Measurements from ENCODE around the gene EXOC6. TPM values are rescaled to one million over a fixed set of nuclear protein-coding genes. Genes with fewer than 3 reads are reported as not detected.
A peak's percentile ranks its signal among the peaks of the same experiment; 100 is the strongest.
"Not testable (repeated sequence)": the region's sequence is repeated elsewhere in the genome, so short reads cannot be mapped to it uniquely, and the experiment has no call there.

The EXOC6 gene
- total RNA-seq, 1 donor from 2014 or later: 364 TPM

- DNase-seq: no peak
These were observed 32.6 kb downstream of the EXOC6 start for GRCh38 chr10:92880917-92881316.

- no peak for DNase-seq
These were observed 38.1 kb downstream of the EXOC6 start for GRCh38 chr10:92886334-92886961.

- DNase-seq: no peak
These were observed 42.2 kb downstream of the EXOC6 start for GRCh38 chr10:92890471-92890870.

- DNase-seq: peak; percentile 97
These were observed 43.8 kb downstream of the EXOC6 start for GRCh38 chr10:92891885-92892690.

GRCh38 chr10:92892691-92893054 is 44.4 kb downstream of the EXOC6 start:
- DNase-seq: no peak

- peak; percentile 46 for DNase-seq
These were observed 45.8 kb downstream of the EXOC6 start for GRCh38 chr10:92894081-92894655.

- DNase-seq: no peak
These were observed 49.6 kb downstream of the EXOC6 start for GRCh38 chr10:92897916-92898315.

- DNase-seq: no peak
These were observed 53.5 kb downstream of the EXOC6 start for GRCh38 chr10:92901819-92902251.

- no peak for DNase-seq
These were observed 55.3 kb downstream of the EXOC6 start for GRCh38 chr10:92903633-92904032.

GRCh38 chr10:92907280-92907679 is 59.0 kb downstream of the EXOC6 start:
- no peak for DNase-seq

- DNase-seq: not testable (repeated sequence)
These were observed 64.3 kb downstream of the EXOC6 start for GRCh38 chr10:92912631-92913030.

GRCh38 chr10:92913973-92914372 is 65.7 kb downstream of the EXOC6 start:
- DNase-seq: no peak

GRCh38 chr10:92914478-92915325 is 66.4 kb downstream of the EXOC6 start:
- peak; percentile 70 for DNase-seq

GRCh38 chr10:92915892-92916291 is 67.6 kb downstream of the EXOC6 start:
- DNase-seq: no peak

- DNase-seq: no peak
These were observed 68.1 kb downstream of the EXOC6 start for GRCh38 chr10:92916433-92916832.

GRCh38 chr10:92918603-92919002 is 70.3 kb downstream of the EXOC6 start:
- no peak for DNase-seq

- no peak for DNase-seq
These were observed 72.5 kb downstream of the EXOC6 start for GRCh38 chr10:92920866-92921265.

- DNase-seq: peak; percentile 26
These were observed 75.1 kb downstream of the EXOC6 start for GRCh38 chr10:92923416-92923815.

- DNase-seq: no peak
These were observed 81.6 kb downstream of the EXOC6 start for GRCh38 chr10:92929896-92930295.

- no peak for DNase-seq
These were observed 83.3 kb downstream of the EXOC6 start for GRCh38 chr10:92931597-92931996.

GRCh38 chr10:92937876-92938275 is 89.6 kb downstream of the EXOC6 start:
- DNase-seq: no peak

- no peak for DNase-seq
These were observed 90.5 kb downstream of the EXOC6 start for GRCh38 chr10:92938841-92939240.

- DNase-seq: no peak
These were observed 93.9 kb downstream of the EXOC6 start for GRCh38 chr10:92942226-92942625.
